OCI-LY3 (cell line): ENCODE measurements around the gene TUBA4A.

Experiments used
- EZH2phosphoT487 ChIP-seq: fragments of 200-600 bp; shearing (Covaris generic); IDR thresholded peaks from 2 replicates; pipeline ENCODE4 v1.6.1; 2018; ENCODE audit warnings: antibody characterized with exemption, mixed run types, low read depth
- TF ChIP-seq, protein P1 (sequence below): fragments of 200-600, 300-600 bp; sonication (generic); IDR thresholded peaks from 2 replicates; pipeline ENCODE4 v1.5.1; 2014; ENCODE audit warnings: antibody characterized with exemption, low read length, low read depth

DNA sequence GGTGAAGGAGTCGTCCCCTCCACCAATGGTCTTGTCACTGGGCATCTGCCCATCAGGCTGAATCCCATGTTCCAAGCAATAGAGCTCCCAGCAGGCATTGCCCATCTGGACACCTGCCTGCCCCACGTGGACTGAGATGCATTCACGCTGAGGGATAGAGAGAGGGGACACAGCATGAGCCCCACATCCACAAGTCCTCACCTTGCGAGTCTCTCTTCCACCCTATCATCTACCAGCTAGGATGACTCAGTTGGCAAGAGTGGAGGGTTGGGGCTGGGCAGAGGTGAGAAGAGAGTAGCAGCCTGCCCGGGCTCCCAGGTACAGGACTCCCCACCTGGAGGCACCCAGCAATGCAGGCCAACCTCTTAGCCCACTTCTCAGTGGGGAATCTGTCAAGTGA lies 1.6 kb downstream of the TUBA4A start:
- TF ChIP-seq, protein P1, sequence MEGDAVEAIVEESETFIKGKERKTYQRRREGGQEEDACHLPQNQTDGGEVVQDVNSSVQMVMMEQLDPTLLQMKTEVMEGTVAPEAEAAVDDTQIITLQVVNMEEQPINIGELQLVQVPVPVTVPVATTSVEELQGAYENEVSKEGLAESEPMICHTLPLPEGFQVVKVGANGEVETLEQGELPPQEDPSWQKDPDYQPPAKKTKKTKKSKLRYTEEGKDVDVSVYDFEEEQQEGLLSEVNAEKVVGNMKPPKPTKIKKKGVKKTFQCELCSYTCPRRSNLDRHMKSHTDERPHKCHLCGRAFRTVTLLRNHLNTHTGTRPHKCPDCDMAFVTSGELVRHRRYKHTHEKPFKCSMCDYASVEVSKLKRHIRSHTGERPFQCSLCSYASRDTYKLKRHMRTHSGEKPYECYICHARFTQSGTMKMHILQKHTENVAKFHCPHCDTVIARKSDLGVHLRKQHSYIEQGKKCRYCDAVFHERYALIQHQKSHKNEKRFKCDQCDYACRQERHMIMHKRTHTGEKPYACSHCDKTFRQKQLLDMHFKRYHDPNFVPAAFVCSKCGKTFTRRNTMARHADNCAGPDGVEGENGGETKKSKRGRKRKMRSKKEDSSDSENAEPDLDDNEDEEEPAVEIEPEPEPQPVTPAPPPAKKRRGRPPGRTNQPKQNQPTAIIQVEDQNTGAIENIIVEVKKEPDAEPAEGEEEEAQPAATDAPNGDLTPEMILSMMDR: no peak
- no peak for TF ChIP-seq EZH2phosphoT487
